ENCODE results near the gene ABCD2. TPM values are rescaled to one million over a fixed set of nuclear protein-coding genes. Genes with fewer than 3 reads are reported as not detected.
A peak's percentile ranks its signal among the peaks of the same experiment; 100 is the strongest.

Gene ABCD2
- total RNA-seq (under 1 TPM; under 0.01 to 0.25 TPM), polyA plus RNA-seq (under 1 TPM in 1 of 2 donors, not detected in 1; 0.05 TPM)

DNA sequence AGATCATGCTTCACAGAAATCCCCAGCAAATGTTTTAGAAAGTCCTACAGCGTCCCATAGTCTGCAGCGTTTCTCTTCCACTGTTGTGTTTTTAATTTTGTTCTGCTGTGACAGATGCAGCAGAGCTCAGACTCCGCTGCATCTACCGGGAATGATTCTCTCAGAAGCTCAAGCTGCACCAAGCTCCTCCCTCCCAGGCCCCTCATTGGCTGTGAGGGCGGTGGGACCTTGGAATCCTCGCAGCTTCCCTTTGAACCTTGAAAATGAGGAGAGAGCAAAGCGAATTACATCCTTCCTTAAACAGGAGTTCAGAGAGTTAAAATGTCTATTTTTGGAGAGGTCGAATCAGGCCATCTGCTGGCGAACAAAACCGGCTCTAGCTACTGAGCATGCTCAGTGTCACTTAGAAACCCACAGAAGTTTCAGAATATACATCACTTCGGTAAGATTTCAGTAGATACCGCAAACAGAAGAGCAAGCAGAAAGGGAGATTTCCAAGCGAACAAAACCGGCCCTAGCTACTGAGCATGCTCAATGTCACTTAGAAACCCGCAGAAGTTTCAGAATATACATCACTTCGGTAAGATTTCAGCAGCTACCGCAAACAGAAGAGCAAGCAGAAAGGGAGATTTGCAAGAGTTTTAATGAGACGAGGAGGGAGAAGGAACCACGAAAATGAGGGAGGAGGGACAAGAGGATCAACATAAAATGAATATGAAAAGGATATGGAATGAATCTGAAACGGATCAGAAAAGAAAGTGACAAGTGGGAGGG, at the start of gene ABCD2:
Gene ABCD2 (minus strand): TSS at position 144 of the 774 bp plus-strand sequence. CDS start 188 bp downstream, outside the sequence.
- Histone ChIP-seq H3K27ac (ENCODE audit: low read depth in 1 of 2, low read length in 2 of 2) (peak within 1 kb of the TSS in 1 of 2 donors; percentile 51), H3K4me3 (ENCODE audit: low read depth in 1 of 3, low read length in 3 of 3) (peak within 1 kb of the TSS; percentile 44 to 86 (median 57)), H3K9me3 (ENCODE audit: control insufficient read depth in 4 of 4, low read length in 3 of 4) (no peaks in the 10 kb centered on the region), H3K4me1 (ENCODE audit: control insufficient read depth in 4 of 4, insufficient read depth in 4 of 4, low read length in 3 of 4) (peaks cover 0 to 15% (median 13%) of the 10 kb centered on the region in 4 donors), H3K36me3 (ENCODE audit: control insufficient read depth in 4 of 4, insufficient read depth in 3 of 4, low read depth in 1 of 4, low read length in 3 of 4) (no peaks in the 10 kb centered on the region), H3K27me3 (ENCODE audit: control insufficient read depth in 4 of 4, insufficient read depth in 4 of 4, low read length in 3 of 4) (no peaks in the 10 kb centered on the region), H3K9ac (ENCODE audit: low read depth in 1 of 2, low read length in 2 of 2) (peak within 1 kb of the TSS in 1 of 2 donors; percentile 49)
- TF ChIP-seq RAD21 (IDR thresholded peaks at IDR 0.05) (peak; percentile 40 to 57), FOXA2 (IDR thresholded peaks at IDR 0.05) (no peak), NR2F2 (IDR thresholded peaks at IDR 0.05) (no peak), FOXA1 (IDR thresholded peaks at IDR 0.05) (no peak), TAF1 (conservative IDR thresholded peaks at IDR 0.05) (no peak), HNF4G (IDR thresholded peaks at IDR 0.05) (no peak), SP1 (IDR thresholded peaks at IDR 0.05) (peak; percentile 19), YY1 (IDR thresholded peaks at IDR 0.05) (no peak), EGR1 (IDR thresholded peaks at IDR 0.05; ENCODE audit: low read depth in 2 of 2) (no peak), GABPA (IDR thresholded peaks at IDR 0.05 in 1 of 2, conservative IDR thresholded peaks at IDR 0.05 in 1 of 2) (no peak), HNF4A (conservative IDR thresholded peaks at IDR 0.05) (peak in 1 of 2 donors; percentile 20), RXRA (IDR thresholded peaks at IDR 0.05) (peak; percentile 62 to 64), JUND (IDR thresholded peaks at IDR 0.05) (no peak)
- TF ChIP-seq, protein P1, sequence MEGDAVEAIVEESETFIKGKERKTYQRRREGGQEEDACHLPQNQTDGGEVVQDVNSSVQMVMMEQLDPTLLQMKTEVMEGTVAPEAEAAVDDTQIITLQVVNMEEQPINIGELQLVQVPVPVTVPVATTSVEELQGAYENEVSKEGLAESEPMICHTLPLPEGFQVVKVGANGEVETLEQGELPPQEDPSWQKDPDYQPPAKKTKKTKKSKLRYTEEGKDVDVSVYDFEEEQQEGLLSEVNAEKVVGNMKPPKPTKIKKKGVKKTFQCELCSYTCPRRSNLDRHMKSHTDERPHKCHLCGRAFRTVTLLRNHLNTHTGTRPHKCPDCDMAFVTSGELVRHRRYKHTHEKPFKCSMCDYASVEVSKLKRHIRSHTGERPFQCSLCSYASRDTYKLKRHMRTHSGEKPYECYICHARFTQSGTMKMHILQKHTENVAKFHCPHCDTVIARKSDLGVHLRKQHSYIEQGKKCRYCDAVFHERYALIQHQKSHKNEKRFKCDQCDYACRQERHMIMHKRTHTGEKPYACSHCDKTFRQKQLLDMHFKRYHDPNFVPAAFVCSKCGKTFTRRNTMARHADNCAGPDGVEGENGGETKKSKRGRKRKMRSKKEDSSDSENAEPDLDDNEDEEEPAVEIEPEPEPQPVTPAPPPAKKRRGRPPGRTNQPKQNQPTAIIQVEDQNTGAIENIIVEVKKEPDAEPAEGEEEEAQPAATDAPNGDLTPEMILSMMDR (IDR thresholded peaks at IDR 0.05; ENCODE audit: low read depth, low read length, missing input control), result peak; percentile 8
- TF ChIP-seq, protein P2, sequence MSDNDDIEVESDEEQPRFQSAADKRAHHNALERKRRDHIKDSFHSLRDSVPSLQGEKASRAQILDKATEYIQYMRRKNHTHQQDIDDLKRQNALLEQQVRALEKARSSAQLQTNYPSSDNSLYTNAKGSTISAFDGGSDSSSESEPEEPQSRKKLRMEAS (IDR thresholded peaks at IDR 0.05), result no peak
- TF ChIP-seq, protein P3, sequence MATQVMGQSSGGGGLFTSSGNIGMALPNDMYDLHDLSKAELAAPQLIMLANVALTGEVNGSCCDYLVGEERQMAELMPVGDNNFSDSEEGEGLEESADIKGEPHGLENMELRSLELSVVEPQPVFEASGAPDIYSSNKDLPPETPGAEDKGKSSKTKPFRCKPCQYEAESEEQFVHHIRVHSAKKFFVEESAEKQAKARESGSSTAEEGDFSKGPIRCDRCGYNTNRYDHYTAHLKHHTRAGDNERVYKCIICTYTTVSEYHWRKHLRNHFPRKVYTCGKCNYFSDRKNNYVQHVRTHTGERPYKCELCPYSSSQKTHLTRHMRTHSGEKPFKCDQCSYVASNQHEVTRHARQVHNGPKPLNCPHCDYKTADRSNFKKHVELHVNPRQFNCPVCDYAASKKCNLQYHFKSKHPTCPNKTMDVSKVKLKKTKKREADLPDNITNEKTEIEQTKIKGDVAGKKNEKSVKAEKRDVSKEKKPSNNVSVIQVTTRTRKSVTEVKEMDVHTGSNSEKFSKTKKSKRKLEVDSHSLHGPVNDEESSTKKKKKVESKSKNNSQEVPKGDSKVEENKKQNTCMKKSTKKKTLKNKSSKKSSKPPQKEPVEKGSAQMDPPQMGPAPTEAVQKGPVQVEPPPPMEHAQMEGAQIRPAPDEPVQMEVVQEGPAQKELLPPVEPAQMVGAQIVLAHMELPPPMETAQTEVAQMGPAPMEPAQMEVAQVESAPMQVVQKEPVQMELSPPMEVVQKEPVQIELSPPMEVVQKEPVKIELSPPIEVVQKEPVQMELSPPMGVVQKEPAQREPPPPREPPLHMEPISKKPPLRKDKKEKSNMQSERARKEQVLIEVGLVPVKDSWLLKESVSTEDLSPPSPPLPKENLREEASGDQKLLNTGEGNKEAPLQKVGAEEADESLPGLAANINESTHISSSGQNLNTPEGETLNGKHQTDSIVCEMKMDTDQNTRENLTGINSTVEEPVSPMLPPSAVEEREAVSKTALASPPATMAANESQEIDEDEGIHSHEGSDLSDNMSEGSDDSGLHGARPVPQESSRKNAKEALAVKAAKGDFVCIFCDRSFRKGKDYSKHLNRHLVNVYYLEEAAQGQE (IDR thresholded peaks at IDR 0.05), result no peak
- TF ChIP-seq, protein P4, sequence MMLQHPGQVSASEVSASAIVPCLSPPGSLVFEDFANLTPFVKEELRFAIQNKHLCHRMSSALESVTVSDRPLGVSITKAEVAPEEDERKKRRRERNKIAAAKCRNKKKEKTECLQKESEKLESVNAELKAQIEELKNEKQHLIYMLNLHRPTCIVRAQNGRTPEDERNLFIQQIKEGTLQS (IDR thresholded peaks at IDR 0.05), result no peak
- TF ChIP-seq, protein P5, sequence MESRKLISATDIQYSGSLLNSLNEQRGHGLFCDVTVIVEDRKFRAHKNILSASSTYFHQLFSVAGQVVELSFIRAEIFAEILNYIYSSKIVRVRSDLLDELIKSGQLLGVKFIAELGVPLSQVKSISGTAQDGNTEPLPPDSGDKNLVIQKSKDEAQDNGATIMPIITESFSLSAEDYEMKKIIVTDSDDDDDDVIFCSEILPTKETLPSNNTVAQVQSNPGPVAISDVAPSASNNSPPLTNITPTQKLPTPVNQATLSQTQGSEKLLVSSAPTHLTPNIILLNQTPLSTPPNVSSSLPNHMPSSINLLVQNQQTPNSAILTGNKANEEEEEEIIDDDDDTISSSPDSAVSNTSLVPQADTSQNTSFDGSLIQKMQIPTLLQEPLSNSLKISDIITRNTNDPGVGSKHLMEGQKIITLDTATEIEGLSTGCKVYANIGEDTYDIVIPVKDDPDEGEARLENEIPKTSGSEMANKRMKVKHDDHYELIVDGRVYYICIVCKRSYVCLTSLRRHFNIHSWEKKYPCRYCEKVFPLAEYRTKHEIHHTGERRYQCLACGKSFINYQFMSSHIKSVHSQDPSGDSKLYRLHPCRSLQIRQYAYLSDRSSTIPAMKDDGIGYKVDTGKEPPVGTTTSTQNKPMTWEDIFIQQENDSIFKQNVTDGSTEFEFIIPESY (IDR thresholded peaks at IDR 0.05), result no peak
- under 1% methylated on average over 20 of the region's 20 CpGs for whole genome bisulfite sequencing
- DNase-seq (ENCODE audit: low spot score), result no peak

Data from liver (tissue), 9 donors.